MM.1S (cell line): ENCODE data around the gene SARNP.

Experiments
- DNase-seq: peaks from one replicate; pipeline ENCODE4 v3.0.0-alpha.2; 2015
- H2AFZ ChIP-seq: fragments of 300-600 bp; sonication (generic); 2 replicates; pipeline ENCODE4 v1.6.0; 2016; ENCODE audit warnings: antibody characterized with exemption, low read length
- H3F3A ChIP-seq: fragments of 300-600 bp; sonication (generic); 2 replicates; pipeline ENCODE4 v1.6.1; 2016; ENCODE audit warnings: mild to moderate bottlenecking, antibody characterized with exemption, low read length, moderate library complexity, mixed read lengths; ENCODE audit not compliant: insufficient read depth
- H3K27ac ChIP-seq: fragments of 300-600 bp; sonication (generic); 2 replicates; pipeline ENCODE4 v1.5.1; 2016; ENCODE audit warnings: mild to moderate bottlenecking, low read length
- H3K27me3 ChIP-seq: fragments of 300-600 bp; sonication (generic); replicated peaks from 2 replicates; pipeline ENCODE4 v1.6.0; 2016; ENCODE audit warnings: low read length; ENCODE audit not compliant: insufficient read depth
- H3K36me3 ChIP-seq: fragments of 300-600 bp; sonication (generic); replicated peaks from 2 replicates; pipeline ENCODE4 v1.6.1; 2016; ENCODE audit warnings: mild to moderate bottlenecking, low read length, mixed read lengths; ENCODE audit not compliant: insufficient read depth
- H3K4me1 ChIP-seq: fragments of 300-600 bp; sonication (generic); 2 replicates; pipeline ENCODE4 v1.6.1; 2016; ENCODE audit warnings: low read length, mixed read lengths
- H3K4me2 ChIP-seq: fragments of 300-600 bp; sonication (generic); 2 replicates; pipeline ENCODE4 v1.6.0; 2016; ENCODE audit warnings: low read depth, low read length
- H3K4me3 ChIP-seq: fragments of 300-600 bp; sonication (generic); 2 replicates; pipeline ENCODE4 v1.5.1; 2016; ENCODE audit warnings: low read length, mixed read lengths
- H3K79me2 ChIP-seq: fragments of 300-600 bp; sonication (generic); 2 replicates; pipeline ENCODE4 v1.6.1; 2016; ENCODE audit warnings: mixed run types, low read length, mixed read lengths
- H3K9ac ChIP-seq: fragments of 300-600 bp; sonication (generic); 2 replicates; pipeline ENCODE4 v1.6.1; 2016; ENCODE audit warnings: low read length, mixed read lengths
- H3K9me2 ChIP-seq: fragments of 300-600 bp; sonication (generic); replicated peaks from 2 replicates; pipeline ENCODE4 v1.6.1; 2016; ENCODE audit warnings: mild to moderate bottlenecking, low read length, mixed read lengths; ENCODE audit not compliant: insufficient read depth
- H3K9me3 ChIP-seq: fragments of 300-600 bp; sonication (generic); replicated peaks from 2 replicates; pipeline ENCODE4 v1.6.1; 2016; ENCODE audit warnings: mild to moderate bottlenecking, low read length, mixed read lengths; ENCODE audit not compliant: insufficient read depth
- H4K20me1 ChIP-seq: fragments of 300-600 bp; sonication (generic); 2 replicates; pipeline ENCODE4 v1.6.1; 2016; ENCODE audit warnings: mild to moderate bottlenecking, low read length, moderate library complexity, mixed read lengths; ENCODE audit not compliant: insufficient read depth
- EZH2 ChIP-seq: fragments of 300-600 bp; sonication (generic); optimal IDR thresholded peaks from 2 replicates; pipeline ENCODE3; 2017; ENCODE audit warnings: low read depth, mild to moderate bottlenecking, antibody characterized with exemption, low read length, mixed read lengths
- EZH2phosphoT487 ChIP-seq: fragments of 300-600 bp; sonication (generic); IDR thresholded peaks from 2 replicates; pipeline ENCODE4 v1.6.1; 2018; ENCODE audit warnings: antibody characterized with exemption, low read length
- TF ChIP-seq, protein P1 (sequence below): fragments of 300-600 bp; sonication (generic); IDR thresholded peaks from 2 replicates; pipeline ENCODE4 v1.5.1; 2016; ENCODE audit warnings: antibody characterized with exemption, low read length, mixed read lengths

Gene SARNP

DNA sequence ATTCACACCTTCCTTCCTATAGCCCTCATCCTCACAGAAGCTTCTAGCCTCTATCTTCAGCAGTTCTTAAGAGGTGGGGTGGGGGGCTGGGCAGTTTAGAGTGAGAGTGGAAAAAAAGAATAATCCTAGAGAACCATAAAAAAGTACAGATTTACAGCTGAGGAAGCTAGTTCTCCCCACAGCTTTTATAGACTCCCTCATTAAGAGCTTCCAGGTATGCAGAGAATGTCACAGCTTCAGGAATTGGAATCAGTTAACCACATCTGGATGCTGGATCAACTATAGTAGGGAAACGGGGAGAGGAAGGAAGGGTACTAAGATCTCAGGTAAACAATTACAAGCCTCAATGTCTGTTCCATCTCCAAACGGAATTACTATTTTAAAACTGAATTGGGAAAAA lies 62.3 kb downstream of the SARNP start:
- no peaks in the 10 kb centered on the region for H3K27me3 ChIP-seq
- H3F3A ChIP-seq, result no peaks in the 10 kb centered on the region
- no peaks in the 10 kb centered on the region for H4K20me1 ChIP-seq
- no peak overlapping the region for H3K4me3 ChIP-seq
- no peak overlapping the region for H2AFZ ChIP-seq
- no peak for TF ChIP-seq EZH2phosphoT487
- TF ChIP-seq, protein P1, sequence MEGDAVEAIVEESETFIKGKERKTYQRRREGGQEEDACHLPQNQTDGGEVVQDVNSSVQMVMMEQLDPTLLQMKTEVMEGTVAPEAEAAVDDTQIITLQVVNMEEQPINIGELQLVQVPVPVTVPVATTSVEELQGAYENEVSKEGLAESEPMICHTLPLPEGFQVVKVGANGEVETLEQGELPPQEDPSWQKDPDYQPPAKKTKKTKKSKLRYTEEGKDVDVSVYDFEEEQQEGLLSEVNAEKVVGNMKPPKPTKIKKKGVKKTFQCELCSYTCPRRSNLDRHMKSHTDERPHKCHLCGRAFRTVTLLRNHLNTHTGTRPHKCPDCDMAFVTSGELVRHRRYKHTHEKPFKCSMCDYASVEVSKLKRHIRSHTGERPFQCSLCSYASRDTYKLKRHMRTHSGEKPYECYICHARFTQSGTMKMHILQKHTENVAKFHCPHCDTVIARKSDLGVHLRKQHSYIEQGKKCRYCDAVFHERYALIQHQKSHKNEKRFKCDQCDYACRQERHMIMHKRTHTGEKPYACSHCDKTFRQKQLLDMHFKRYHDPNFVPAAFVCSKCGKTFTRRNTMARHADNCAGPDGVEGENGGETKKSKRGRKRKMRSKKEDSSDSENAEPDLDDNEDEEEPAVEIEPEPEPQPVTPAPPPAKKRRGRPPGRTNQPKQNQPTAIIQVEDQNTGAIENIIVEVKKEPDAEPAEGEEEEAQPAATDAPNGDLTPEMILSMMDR, result no peak
- TF ChIP-seq EZH2, result no peak
- H3K4me2 ChIP-seq, result no peak overlapping the region
- H3K79me2 ChIP-seq, result no peaks in the 10 kb centered on the region
- no peak overlapping the region for H3K9ac ChIP-seq
- no peak overlapping the region for H3K27ac ChIP-seq
- H3K4me1 ChIP-seq, result no peaks in the 10 kb centered on the region
- H3K9me2 ChIP-seq, result no peaks in the 10 kb centered on the region
- H3K36me3 ChIP-seq, result peaks cover 12% of the 10 kb centered on the region; the same call in 1 of the 2 replicates
- DNase-seq, result no peak
- H3K9me3 ChIP-seq, result no peaks in the 10 kb centered on the region

DNA sequence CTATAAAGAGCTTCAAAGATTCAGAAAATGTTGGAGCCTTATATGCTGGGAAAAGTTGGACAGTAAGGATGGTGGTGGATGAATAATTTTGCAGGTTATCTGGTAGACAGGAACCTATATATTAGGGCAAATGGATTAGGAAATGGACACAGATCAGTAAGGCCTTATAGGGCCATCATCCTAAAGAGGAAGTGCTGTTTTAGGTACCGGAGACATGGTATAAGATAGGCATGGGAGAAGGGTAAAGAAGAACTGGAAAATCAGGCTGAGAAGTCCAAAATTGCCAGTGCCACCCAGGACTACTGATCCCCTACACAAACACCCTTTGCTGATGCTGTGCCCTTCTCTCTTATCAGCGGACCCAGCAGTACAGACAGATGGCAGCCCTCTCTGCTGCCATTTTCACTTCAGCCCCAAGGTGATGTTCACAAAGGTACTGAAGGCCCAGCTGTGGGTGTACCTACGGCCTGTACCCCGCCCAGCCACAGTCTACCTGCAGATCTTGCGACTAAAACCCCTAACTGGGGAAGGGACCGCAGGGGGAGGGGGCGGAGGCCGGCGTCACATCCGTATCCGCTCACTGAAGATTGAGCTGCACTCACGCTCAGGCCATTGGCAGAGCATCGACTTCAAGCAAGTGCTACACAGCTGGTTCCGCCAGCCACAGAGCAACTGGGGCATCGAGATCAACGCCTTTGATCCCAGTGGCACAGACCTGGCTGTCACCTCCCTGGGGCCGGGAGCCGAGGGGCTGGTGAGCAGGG lies 69.1 kb downstream of the SARNP start:
- H3K4me3 ChIP-seq, result no peak overlapping the region
- no peaks in the 10 kb centered on the region for H3K27me3 ChIP-seq
- DNase-seq, result no peak
- H3K36me3 ChIP-seq, result peaks cover 2% of the 10 kb centered on the region; the same call in 1 of the 2 replicates
- H3K4me2 ChIP-seq, result no peak overlapping the region
- H3F3A ChIP-seq, result no peaks in the 10 kb centered on the region; the same call in none of the 2 replicates
- H3K9me2 ChIP-seq, result no peaks in the 10 kb centered on the region
- H3K79me2 ChIP-seq, result no peaks in the 10 kb centered on the region
- H3K27ac ChIP-seq, result no peak overlapping the region
- H3K9ac ChIP-seq, result no peak overlapping the region
- no peaks in the 10 kb centered on the region for H3K9me3 ChIP-seq
- H2AFZ ChIP-seq, result no peak overlapping the region
- no peaks in the 10 kb centered on the region for H4K20me1 ChIP-seq
- TF ChIP-seq EZH2, result no peak
- TF ChIP-seq, protein P1, result no peak
- TF ChIP-seq EZH2phosphoT487, result no peak
- peaks cover 6% of the 10 kb centered on the region; the same call in 1 of the 2 replicates for H3K4me1 ChIP-seq

DNA sequence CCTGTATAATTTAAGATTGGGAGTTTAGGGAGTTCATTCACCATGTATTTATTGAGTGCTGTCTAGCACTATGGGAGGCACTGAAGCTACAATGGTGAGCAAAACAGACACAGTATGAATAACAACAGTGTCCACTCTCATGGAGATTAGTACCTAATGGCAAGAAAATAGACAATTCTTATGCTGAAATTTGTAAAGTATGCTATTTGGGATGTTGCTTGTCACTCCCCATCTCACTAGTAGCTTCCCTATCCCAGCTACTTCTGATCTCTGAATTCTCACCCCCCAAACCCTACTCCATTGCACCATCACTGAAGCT lies 70.7 kb downstream of the SARNP start:
- Histone ChIP-seq H3K4me1 (peaks cover 6% of the 10 kb centered on the region; the same call in 1 of the 2 replicates), H3K27me3 (0 out of 2 replicates have a peak, but pooled peaks cover 4% of the 10 kb centered on the region), H3K9ac (no peak overlapping the region), H3K27ac (no peak overlapping the region), H4K20me1 (no peaks in the 10 kb centered on the region), H2AFZ (no peak overlapping the region), H3K9me3 (no peaks in the 10 kb centered on the region), H3K9me2 (no peaks in the 10 kb centered on the region), H3K36me3 (no peaks in the 10 kb centered on the region), H3K4me3 (no peak overlapping the region), H3K4me2 (no peak overlapping the region), H3K79me2 (no peaks in the 10 kb centered on the region), H3F3A (no peaks in the 10 kb centered on the region; the same call in none of the 2 replicates)
- no peak for DNase-seq
- TF ChIP-seq, protein P1, result no peak
- no peak for TF ChIP-seq EZH2
- no peak for TF ChIP-seq EZH2phosphoT487
